GM21528 (cell line): Measurements from ENCODE around the gene SPDYE4.

Experiments used
- ATAC-seq: cut with Tn5 transposase; IDR thresholded peaks from one replicate; pipeline ENCODE4 v1.9.1; 2021; ENCODE audit warnings: mild to moderate bottlenecking, moderate library complexity; ENCODE audit not compliant: unreplicated experiment, low FRiP score

The SPDYE4 gene

GRCh38 chr17:8785547-8786413 is 27.4 kb upstream of the SPDYE4 start:
- no peak for ATAC-seq

- ATAC-seq, result no peak
These were observed 23.8 kb upstream of the SPDYE4 start for GRCh38 chr17:8782176-8782575.

GRCh38 chr17:8781776-8782175 is 23.4 kb upstream of the SPDYE4 start:
- no peak for ATAC-seq

GRCh38 chr17:8776881-8777280 is 18.5 kb upstream of the SPDYE4 start:
- no peak for ATAC-seq

- ATAC-seq, result no peak
These were observed 17.9 kb upstream of the SPDYE4 start for GRCh38 chr17:8776248-8776647.

GRCh38 chr17:8766731-8767130 is 8.4 kb upstream of the SPDYE4 start:
- no peak for ATAC-seq

GRCh38 chr17:8762012-8762411 is 3.7 kb upstream of the SPDYE4 start:
- no peak for ATAC-seq

GRCh38 chr17:8757189-8757588 is 1.2 kb downstream of the SPDYE4 start:
- ATAC-seq, result no peak

- ATAC-seq, result no peak
These were observed 2.6 kb downstream of the SPDYE4 start for GRCh38 chr17:8755590-8756255.

GRCh38 chr17:8754890-8755289 is 3.5 kb downstream of the SPDYE4 start:
- no peak for ATAC-seq

- ATAC-seq, result no peak
These were observed 4.3 kb downstream of the SPDYE4 start for GRCh38 chr17:8753976-8754440.

GRCh38 chr17:8753136-8753975 is 5.0 kb downstream of the SPDYE4 start:
- ATAC-seq, result no peak

- ATAC-seq, result no peak
These were observed 8.7 kb downstream of the SPDYE4 start for GRCh38 chr17:8749616-8750015.

- no peak for ATAC-seq
These were observed 10.6 kb downstream of the SPDYE4 start for GRCh38 chr17:8747742-8748141.

GRCh38 chr17:8746501-8747236 is 11.7 kb downstream of the SPDYE4 start:
- no peak for ATAC-seq

- ATAC-seq, result no peak
These were observed 12.5 kb downstream of the SPDYE4 start for GRCh38 chr17:8745586-8746500.

GRCh38 chr17:8744086-8744785 is 14.1 kb downstream of the SPDYE4 start:
- ATAC-seq, result no peak

- no peak for ATAC-seq
These were observed 15.5 kb downstream of the SPDYE4 start for GRCh38 chr17:8742819-8743218.

- no peak for ATAC-seq
These were observed 16.1 kb downstream of the SPDYE4 start for GRCh38 chr17:8742274-8742673.
